Psoas muscle (tissue), 8 donors: ENCODE data around the gene APOOL. TPM values are rescaled to one million over a fixed set of nuclear protein-coding genes. Genes with fewer than 3 reads are reported as not detected.

Experiments used
- ATAC-seq, 4 donors: fragments of 200-7000 bp; cut with Tn5 transposase; one replicate each; pipeline ENCODE4 v1.9.1; 2020; ENCODE audit warnings: moderate library complexity in 3 of 4, mild to moderate bottlenecking in 2 of 4
- DNase-seq, 2 donors: peaks; one replicate each; pipeline ENCODE4 v3.0.0-alpha.2; 2020
- H3K27ac ChIP-seq: fragments of 200-600 bp; one replicate; pipeline ENCODE4 v1.8.0; 2022
- H3K27me3 ChIP-seq, 3 donors: fragments of 200-600 bp in 1 of 3; one replicate each; pipeline versions ENCODE4 v1.6.1 to v1.8.0; 2013 to 2022; ENCODE audit warnings: low read length in 2 of 3, mild to moderate bottlenecking in 2 of 3, moderate library complexity in 1 of 3; ENCODE audit not compliant: insufficient read depth in 3 of 3
- H3K36me3 ChIP-seq, 2 donors: fragments of 200-600 bp in 1 of 2; one replicate each; pipeline versions ENCODE4 v1.6.1 to v1.8.0; 2013 to 2022; ENCODE audit warnings: low read depth in 1 of 2, mild to moderate bottlenecking in 1 of 2, moderate library complexity in 1 of 2; ENCODE audit not compliant: insufficient read depth in 1 of 2
- H3K4me1 ChIP-seq: fragments of 200-600 bp; one replicate; pipeline ENCODE4 v1.8.0; 2022
- H3K4me3 ChIP-seq: fragments of 200-600 bp; one replicate; pipeline ENCODE4 v1.8.0; 2022; ENCODE audit warnings: mild to moderate bottlenecking
- H3K9me3 ChIP-seq: fragments of 200-600 bp; one replicate; pipeline ENCODE4 v1.8.0; 2022
- CTCF ChIP-seq: fragments of 200-600 bp; IDR thresholded peaks from one replicate; pipeline ENCODE4 v1.8.0; 2022; ENCODE audit warnings: antibody characterized with exemption
- WGBS, 3 donors: extraction: QIAGEN DNeasy Blood & Tissue Kit; methylation state at CpG; one replicate each; pipeline versions ENCODE4 v1.1.6 to v1.1.7; 2013; 5-methylcytosine and 5-hydroxymethylcytosine counted together
- intact Hi-C, 2 donors: fragments of 100-400 bp; cut with DNase I; formaldehyde crosslinking; loops; one replicate each; pipeline versions ENCODE4 v1.11.0 to v1.14.2; 2022
- polyA plus RNA-seq, 3 donors: library from polyadenylated mRNA; stranded (reverse); fragments of 200-250 nt; gene quantifications; one replicate each; pipeline ENCODE4 v1.2.3, GENCODE V29; 2013
- total RNA-seq, 4 donors: library from RNA; stranded (reverse); fragmentation: NEBNext Ultra II Directional in 2 of 4; extraction: Animal tissue kit (Norgen Biotek cat#: 25700) in 2 of 4; gene quantifications; one replicate each; pipeline versions ENCODE4 v1.2.1 to v1.2.4, GENCODE V29; 2021 to 2023
- donor health status: healthy with polysubstance abuse.
- donor health status: DM: no; HTN: no; CAD: no; lungs with moderate emphysema.
- donor health status: Bipolar disorder and iron deficiency.
- donor health status: healthy.
- donor health status: DM: yes; HTN: yes; CAD: no.
- donor health status: DM: no; HTN: no; CAD: no.
- donor health status: DM: no; HTN: no; CAD: no.
- donor health status: DM: yes; HTN: yes; CAD: no.

Gene APOOL
- total and polyA plus RNA-seq, 7 donors, result 8.2 to 55.4 (median 30.7) TPM

GRCh38 chrX:85089321-85089840 lies 85.7 kb downstream of the APOOL start:
- intact Hi-C loops, result loop anchor here in 1 of 2 donors (10.0 kb wide), 1 partner anchor 455 kb away; no protein-coding TSS in a partner anchor
- 83 to 99% (median 96%) methylated on average over 5 of the region's 5 CpGs for WGBS, 3 donors
- Histone ChIP-seq H3K36me3 (peaks cover 0 to 36% of the 10 kb centered on the region in 2 donors), H3K9me3 (no peaks in the 10 kb centered on the region), H3K27me3 (peaks cover 0 to 20% (median 0%) of the 10 kb centered on the region in 3 donors), H3K4me3 (no peak overlapping the region), H3K4me1 (no peaks in the 10 kb centered on the region), H3K27ac (no peak overlapping the region)
- TF ChIP-seq CTCF, result no peak
- DNase-seq (no peak), ATAC-seq (no peak)

DNA sequence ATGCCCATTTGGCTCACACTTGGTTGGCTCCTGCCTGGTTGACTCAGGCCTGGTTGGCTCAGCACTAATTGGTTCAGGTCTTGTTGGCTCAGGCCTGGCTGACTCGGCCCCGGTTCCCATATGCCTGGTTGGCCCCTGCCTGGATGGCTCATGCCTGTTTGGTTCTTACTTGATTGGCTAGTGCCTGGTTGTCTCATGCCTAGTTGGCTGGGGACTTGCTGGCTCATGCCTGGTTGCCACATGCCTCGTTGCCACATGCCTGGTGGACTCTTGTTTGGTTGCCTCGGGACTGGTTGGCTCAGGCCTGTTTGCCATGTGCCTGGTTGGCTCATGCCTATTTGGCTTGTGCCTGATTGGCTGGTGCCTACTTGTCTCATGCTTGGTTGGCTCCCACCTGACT lies 103.7 kb downstream of the APOOL start:
- 19 to 48% (median 25%) methylated on average over 4 of the region's 4 CpGs for WGBS, 3 donors
- no peak overlapping the region for H3K27ac ChIP-seq
- H3K4me1 ChIP-seq, result no peaks in the 10 kb centered on the region
- no peak for TF ChIP-seq CTCF
- ATAC-seq (peak in 3 of 4 donors; percentile 33 to 85 (median 34)), DNase-seq (peak in 1 of 2 donors; percentile 48)
- no peak overlapping the region for H3K4me3 ChIP-seq
- no peaks in the 10 kb centered on the region for H3K9me3 ChIP-seq
- no peaks in the 10 kb centered on the region for H3K36me3 ChIP-seq
- intact Hi-C loops, result no loop called here
- H3K27me3 ChIP-seq, result no peaks in the 10 kb centered on the region

DNA sequence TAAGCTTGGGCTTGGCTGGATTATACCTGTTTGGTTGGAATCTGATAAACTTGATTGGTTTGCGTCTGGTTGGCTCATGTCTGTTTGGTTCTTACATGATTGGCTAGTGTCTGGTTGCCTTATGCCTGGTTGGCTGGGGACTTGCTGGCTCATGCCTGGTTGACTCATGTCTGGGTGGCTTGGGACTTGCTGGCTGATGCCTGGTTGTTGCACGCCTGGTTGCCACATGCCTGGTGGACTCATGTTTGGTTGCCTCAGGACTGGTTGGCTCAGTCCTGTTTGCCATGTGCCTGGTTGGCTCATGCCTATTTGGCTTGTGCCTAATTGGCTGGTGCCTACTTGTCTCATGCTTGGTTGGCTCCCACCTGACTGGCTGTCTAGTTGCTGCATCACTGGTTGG lies 104.5 kb downstream of the APOOL start:
- TF ChIP-seq CTCF, result no peak
- H3K27me3 ChIP-seq, result no peaks in the 10 kb centered on the region
- intact Hi-C loops, result no loop called here
- H3K27ac ChIP-seq, result no peak overlapping the region
- H3K4me3 ChIP-seq, result no peak overlapping the region
- ATAC-seq, result peak in 1 of 4 donors; percentile 41
- H3K4me1 ChIP-seq, result no peaks in the 10 kb centered on the region
- H3K9me3 ChIP-seq, result no peaks in the 10 kb centered on the region
- 87 to 95% (median 88%) methylated on average over 2 of the region's 2 CpGs for WGBS, 3 donors
- H3K36me3 ChIP-seq, result no peaks in the 10 kb centered on the region
- no peak for DNase-seq

- intact Hi-C loops, result no loop called here
- ATAC-seq, result no peak
Measured at GRCh38 chrX:85109235-85109634, 105.6 kb downstream of the APOOL start.

More at GRCh38 chrX:85109235-85109634, 105.6 kb downstream of the APOOL start:
- no peaks in the 10 kb centered on the region for H3K4me1 ChIP-seq
- H3K36me3 ChIP-seq, result no peaks in the 10 kb centered on the region
- no peak overlapping the region for H3K27ac ChIP-seq
- DNase-seq, result no peak
- 40 to 61% (median 57%) methylated on average over 8 of the region's 8 CpGs for whole genome bisulfite sequencing, 3 donors
- no peak overlapping the region for H3K4me3 ChIP-seq
- H3K27me3 ChIP-seq, result no peaks in the 10 kb centered on the region
- TF ChIP-seq CTCF, result peak; percentile 12
- H3K9me3 ChIP-seq, result no peaks in the 10 kb centered on the region
